Epithelial cell of esophagus (primary cell): ENCODE results near the gene LRRC75A.

Source experiments
- DNase-seq: peaks from one replicate; pipeline ENCODE4 v3.0.0; 2010; ENCODE audit warnings: low read depth
- H3K4me3 ChIP-seq: 2 replicates; pipeline ENCODE4 v1.5.1; 2011; ENCODE audit warnings: mild to moderate bottlenecking, low read length, control low read depth
- CTCF ChIP-seq: IDR thresholded peaks from 2 replicates; pipeline ENCODE4 v1.5.1; 2011; ENCODE audit warnings: low read depth, mild to moderate bottlenecking, low read length, control low read depth, inconsistent platforms; ENCODE audit not compliant: insufficient read depth; ENCODE audit errors: missing control alignments

Gene LRRC75A

GRCh38 chr17:16439811-16440351 lies 52.1 kb downstream of the LRRC75A start:
- TF ChIP-seq CTCF = no peak
- DNase-seq = peak; percentile 48
- peak overlapping the region; percentile 95 for H3K4me3 ChIP-seq

- no peak for TF ChIP-seq CTCF
- H3K4me3 ChIP-seq = peak overlapping the region; percentile 95
- DNase-seq = no peak
Observed at GRCh38 chr17:16439303-16439791, 52.6 kb downstream of the LRRC75A start.

GRCh38 chr17:16438557-16439302 lies 53.3 kb downstream of the LRRC75A start:
- peak overlapping the region; percentile 95 for H3K4me3 ChIP-seq
- peak; percentile 100 for DNase-seq
- TF ChIP-seq CTCF = no peak

GRCh38 chr17:16438173-16438556 lies 53.8 kb downstream of the LRRC75A start:
- peak overlapping the region; percentile 48 for H3K4me3 ChIP-seq
- DNase-seq = no peak
- TF ChIP-seq CTCF = peak; percentile 6

- H3K4me3 ChIP-seq = no peak overlapping the region
- peak; percentile 11 for TF ChIP-seq CTCF
- DNase-seq = no peak
Observed at GRCh38 chr17:16437083-16437482, 54.9 kb downstream of the LRRC75A start.

GRCh38 chr17:16435925-16436886 lies 55.8 kb downstream of the LRRC75A start:
- DNase-seq = no peak
- no peak for TF ChIP-seq CTCF
- H3K4me3 ChIP-seq = no peak overlapping the region
